GM12892 (cell line): ENCODE results near the gene LPIN3.

Experiments
- POLR2A ChIP-seq: IDR thresholded peaks from 2 replicates; pipeline ENCODE4 v1.6.1; 2011; ENCODE audit warnings: low read depth, low read length, control low read depth
- TAF1 ChIP-seq: IDR thresholded peaks from 2 replicates; pipeline ENCODE4 v1.6.1; 2011; ENCODE audit warnings: low read depth, mild to moderate bottlenecking, control low read depth, low read length, borderline replicate concordance

DNA sequence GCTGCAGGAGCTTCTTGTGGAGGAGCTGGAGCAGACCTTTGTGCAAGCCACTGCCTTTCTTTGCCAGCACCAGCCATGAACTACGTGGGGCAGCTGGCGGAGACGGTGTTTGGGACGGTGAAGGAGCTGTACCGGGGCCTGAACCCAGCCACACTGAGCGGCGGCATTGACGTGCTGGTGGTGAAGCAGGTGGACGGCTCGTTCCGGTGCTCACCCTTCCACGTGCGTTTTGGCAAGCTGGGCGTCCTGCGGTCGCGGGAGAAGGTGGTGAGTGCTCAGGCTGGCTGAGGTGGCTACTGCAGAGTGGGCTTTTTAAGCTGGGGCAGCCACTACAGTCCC is 5.1 kb downstream of the LPIN3 start:
- TF ChIP-seq POLR2A (no peak), TAF1 (no peak)
